Stimulated activated CD4-positive, alpha-beta T cell treated with anti-CD3 and anti-CD28 coated beads, TNF-alpha, amount 100 ng/mL, for 1 hour (primary cell): Measurements from ENCODE around the gene CDK4.
"Not testable (repeated sequence)": the region's sequence is repeated elsewhere in the genome, so short reads cannot be mapped to it uniquely, and the experiment has no call there.

ENCODE experiments used
- DNase-seq, 3 donors: peaks; one replicate each; pipeline ENCODE4 v3.0.0-alpha.2; 2020; ENCODE audit warnings: low read depth in 3 of 3, low spot score in 1 of 3

Gene CDK4

DNA sequence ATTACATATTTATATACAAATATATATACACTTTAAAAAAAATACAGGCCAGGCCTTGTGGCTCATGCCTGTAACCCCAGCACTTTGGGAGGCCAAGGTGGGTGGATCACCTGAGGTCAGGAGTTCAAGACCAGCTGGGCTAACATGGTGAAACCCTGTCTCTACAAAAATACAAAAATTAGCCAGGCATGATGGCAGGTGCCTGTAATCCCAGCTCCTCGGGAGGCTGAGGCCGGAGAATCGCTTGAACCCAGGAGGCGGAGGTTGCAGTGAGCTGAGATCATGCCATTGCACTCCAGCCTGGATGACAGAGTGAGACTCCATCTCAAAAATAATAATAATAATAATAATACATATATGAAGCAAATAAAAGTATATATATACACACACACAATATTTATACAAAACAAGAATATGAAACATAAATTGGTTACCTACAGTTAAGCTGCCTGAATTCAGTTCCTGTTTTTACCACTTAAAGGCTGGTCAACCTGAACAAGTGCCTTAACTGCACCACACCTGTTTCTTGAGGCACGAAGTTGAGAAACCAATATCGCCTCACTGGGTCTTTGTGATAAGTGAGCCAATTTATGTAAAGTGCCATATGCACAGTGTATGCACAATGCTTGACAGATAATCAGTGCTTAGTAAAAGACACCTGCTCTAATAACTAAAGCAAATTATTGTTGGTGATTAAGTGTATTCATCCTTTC lies 36.9 kb downstream of the CDK4 start:
- DNase-seq = not testable (repeated sequence)

DNA sequence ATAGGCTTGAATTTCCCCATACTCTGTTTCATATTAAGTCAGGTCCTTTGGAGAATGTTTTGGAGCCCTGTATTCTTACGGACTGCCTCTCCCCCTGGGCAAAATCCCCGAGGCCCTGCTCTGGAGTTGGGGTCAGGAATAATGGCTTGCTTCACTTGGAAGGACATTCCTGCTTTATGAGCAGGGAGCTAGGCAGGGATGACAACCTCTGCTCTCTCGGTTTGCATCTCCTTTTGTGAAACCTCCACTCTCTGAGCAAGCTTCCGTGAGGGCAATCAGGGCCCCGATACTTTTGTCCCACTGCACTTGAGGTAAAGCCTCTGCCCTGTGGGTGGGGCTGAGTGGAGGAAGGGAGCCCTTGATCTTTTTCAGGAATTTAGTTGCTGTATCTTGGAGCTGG lies 38.9 kb downstream of the CDK4 start:
- no peak for DNase-seq

DNA sequence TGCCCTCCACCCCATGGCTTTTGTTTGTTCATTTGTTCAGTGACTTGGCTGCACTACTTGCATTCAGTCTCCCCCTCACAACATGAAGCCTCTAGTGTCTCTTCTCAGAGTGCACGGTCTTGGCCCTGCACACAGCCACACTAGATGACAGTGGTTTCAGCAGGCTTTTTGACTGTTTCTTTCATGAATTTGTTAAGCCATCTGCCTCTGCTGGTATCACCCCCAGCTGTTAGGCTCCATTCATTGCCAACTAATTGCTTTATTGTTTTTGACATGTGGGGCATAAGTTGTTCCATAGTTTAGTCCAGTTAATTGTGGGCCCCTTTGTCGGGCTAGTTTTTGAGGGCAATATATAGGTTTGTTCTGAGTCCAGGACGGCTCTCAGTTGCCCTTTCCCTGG lies 39.4 kb downstream of the CDK4 start:
- DNase-seq = no peak

DNA sequence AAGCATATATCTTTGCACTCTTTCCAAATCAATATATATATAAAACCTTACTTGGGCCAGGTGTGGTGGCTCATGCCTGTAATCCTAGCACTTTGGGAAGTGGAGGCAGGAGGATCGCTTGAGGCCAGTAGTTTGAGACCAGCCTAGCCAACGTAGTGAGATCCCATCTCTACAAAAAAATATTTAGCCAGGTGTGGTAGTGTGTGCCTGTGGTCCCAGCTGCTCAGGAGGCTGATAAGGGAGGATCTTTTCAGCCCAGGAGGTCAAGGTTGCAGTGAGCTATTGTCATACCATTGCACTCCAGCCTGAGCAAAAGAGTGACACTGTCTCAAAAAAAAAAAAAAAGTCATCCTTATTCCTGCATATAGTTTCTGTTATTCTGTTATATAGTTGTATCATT lies 43.8 kb downstream of the CDK4 start:
- DNase-seq = no peak

DNA sequence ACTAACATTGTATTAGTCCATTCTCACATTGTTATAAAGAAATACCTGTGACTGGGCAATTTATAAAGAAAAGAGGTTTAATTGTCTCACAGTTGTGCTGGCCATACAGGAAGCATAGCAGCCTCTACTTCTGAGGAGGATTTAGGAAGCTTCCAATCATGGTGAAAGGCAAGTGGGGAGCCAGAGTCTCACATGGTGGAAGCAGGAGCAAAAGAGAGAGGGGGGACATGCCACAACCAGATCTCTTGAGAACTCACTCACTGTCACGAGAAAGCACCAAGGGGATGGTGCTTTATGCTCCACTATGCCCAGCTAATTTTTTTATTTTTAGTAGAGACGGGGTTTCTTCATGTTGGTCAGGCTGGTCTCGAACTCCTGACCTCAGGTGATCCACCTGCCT lies 44.9 kb downstream of the CDK4 start:
- no peak for DNase-seq

DNA sequence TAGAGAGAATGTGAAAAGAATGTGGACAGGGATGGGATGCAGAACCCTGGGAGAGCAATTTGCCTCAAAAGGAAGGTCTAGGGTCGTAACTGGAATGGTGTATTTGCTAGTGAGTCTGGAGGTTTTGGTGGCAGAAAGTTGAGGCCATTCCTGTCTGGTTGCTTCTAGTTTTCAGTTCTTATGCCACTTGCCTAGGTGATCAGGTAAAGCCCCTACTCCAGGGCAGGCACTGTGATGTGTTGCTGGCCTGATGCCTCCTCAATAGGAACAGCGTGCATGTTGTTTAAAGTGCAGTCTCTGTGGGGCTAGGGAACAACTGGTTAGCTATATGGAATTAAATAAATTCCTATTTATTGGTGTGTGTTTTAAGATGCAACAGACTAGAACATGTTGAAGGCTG lies 51.8 kb downstream of the CDK4 start:
- DNase-seq = no peak

DNA sequence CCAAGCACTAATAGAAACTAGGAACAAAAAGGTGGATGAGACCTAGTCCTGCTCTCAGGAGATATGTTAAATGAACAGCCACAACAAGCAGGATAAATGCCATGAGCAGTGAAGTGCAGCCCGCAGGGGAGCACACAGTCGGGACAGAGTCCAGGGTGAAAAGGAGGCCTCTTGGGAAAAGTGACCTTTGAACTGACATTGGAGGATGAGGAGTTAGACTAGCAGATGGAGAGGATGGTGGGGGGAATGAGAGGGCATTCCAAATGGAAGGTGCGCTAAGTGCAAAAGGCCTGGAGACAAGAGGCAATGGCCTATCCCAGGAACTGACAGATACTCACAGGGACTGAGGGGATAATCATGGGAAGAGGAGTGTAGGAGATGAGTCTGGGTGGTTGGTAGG lies 53.7 kb downstream of the CDK4 start:
- DNase-seq = no peak
